HG02852 (cell line): ENCODE measurements around the gene LRP1B.

Experiments used
- ATAC-seq: cut with Tn5 transposase; IDR thresholded peaks from one replicate; pipeline ENCODE4 v1.9.1; 2021; ENCODE audit warnings: mild to moderate bottlenecking, moderate library complexity; ENCODE audit not compliant: unreplicated experiment

Gene LRP1B

GRCh38 chr2:141475801-141476200 lies 655.0 kb downstream of the LRP1B start:
- no peak for ATAC-seq

- ATAC-seq = no peak
Observed at GRCh38 chr2:141468761-141469160, 662.1 kb downstream of the LRP1B start.

- no peak for ATAC-seq
Observed at GRCh38 chr2:141467331-141467730, 663.5 kb downstream of the LRP1B start.

GRCh38 chr2:141464995-141465394 lies 665.8 kb downstream of the LRP1B start:
- ATAC-seq = no peak

GRCh38 chr2:141458351-141458750 lies 672.5 kb downstream of the LRP1B start:
- ATAC-seq = no peak

- ATAC-seq = no peak
Observed at GRCh38 chr2:141455877-141456276, 674.9 kb downstream of the LRP1B start.

- ATAC-seq = no peak
Observed at GRCh38 chr2:141455211-141455826, 675.5 kb downstream of the LRP1B start.

- no peak for ATAC-seq
Observed at GRCh38 chr2:141440072-141440635, 690.7 kb downstream of the LRP1B start.

GRCh38 chr2:141439524-141439923 lies 691.3 kb downstream of the LRP1B start:
- no peak for ATAC-seq

- ATAC-seq = no peak
Observed at GRCh38 chr2:141438536-141438935, 692.3 kb downstream of the LRP1B start.

GRCh38 chr2:141437521-141437920 lies 693.3 kb downstream of the LRP1B start:
- ATAC-seq = no peak

- no peak for ATAC-seq
Observed at GRCh38 chr2:141423124-141423523, 707.7 kb downstream of the LRP1B start.

GRCh38 chr2:141417246-141417797 lies 713.5 kb downstream of the LRP1B start:
- peak; percentile 77 for ATAC-seq

GRCh38 chr2:141411419-141411818 lies 719.4 kb downstream of the LRP1B start:
- no peak for ATAC-seq

- ATAC-seq = no peak
Observed at GRCh38 chr2:141399270-141399669, 731.5 kb downstream of the LRP1B start.

GRCh38 chr2:141393214-141393545 lies 737.6 kb downstream of the LRP1B start:
- no peak for ATAC-seq

- ATAC-seq = no peak
Observed at GRCh38 chr2:141392517-141393213, 738.2 kb downstream of the LRP1B start.

- ATAC-seq = no peak
Observed at GRCh38 chr2:141386168-141386567, 744.6 kb downstream of the LRP1B start.

GRCh38 chr2:141384676-141385075 lies 746.1 kb downstream of the LRP1B start:
- ATAC-seq = no peak

GRCh38 chr2:141381946-141382345 lies 748.9 kb downstream of the LRP1B start:
- ATAC-seq = no peak

GRCh38 chr2:141380008-141380979 lies 750.5 kb downstream of the LRP1B start:
- ATAC-seq = no peak
